Karpas-422 (cell line): ENCODE results near the gene ARSI. TPM values are rescaled to one million over a fixed set of nuclear protein-coding genes. Genes with fewer than 3 reads are reported as not detected.
"Not testable (repeated sequence)": the region's sequence is repeated elsewhere in the genome, so short reads cannot be mapped to it uniquely, and the experiment has no call there.

Experiments
- DNase-seq: peaks from one replicate; pipeline ENCODE4 v3.0.0-alpha.2; 2015
- H2AFZ ChIP-seq: fragments of 200-600 bp; sonication (generic); 2 replicates; pipeline ENCODE4 v1.6.1; 2014; ENCODE audit warnings: antibody characterized with exemption, low read length, mixed read lengths
- H3K27ac ChIP-seq: fragments of 200-600 bp; sonication (generic); 2 replicates; pipeline ENCODE4 v1.5.1; 2014; ENCODE audit warnings: mild to moderate bottlenecking, low read length, moderate library complexity
- H3K27me3 ChIP-seq: fragments of 200-600 bp; sonication (generic); 2 replicates; pipeline ENCODE4 v1.6.1; 2014; ENCODE audit warnings: low read length, mixed read lengths
- H3K36me3 ChIP-seq: fragments of 200-600 bp; sonication (generic); 2 replicates; pipeline ENCODE4 v1.6.1; 2014; ENCODE audit warnings: low read length, mixed read lengths; ENCODE audit not compliant: insufficient read depth
- H3K4me1 ChIP-seq: fragments of 200-600 bp; sonication (generic); 2 replicates; pipeline ENCODE4 v1.6.1; 2014; ENCODE audit warnings: mild to moderate bottlenecking, low read length, mixed read lengths
- H3K4me2 ChIP-seq: fragments of 200-600 bp; sonication (generic); 2 replicates; pipeline ENCODE4 v1.6.1; 2014; ENCODE audit warnings: low read length, low read depth, mild to moderate bottlenecking; ENCODE audit not compliant: poor library complexity, severe bottlenecking
- H3K4me3 ChIP-seq: fragments of 200-600 bp; sonication (generic); 2 replicates; pipeline ENCODE4 v1.5.1; 2014; ENCODE audit warnings: mild to moderate bottlenecking, antibody characterized with exemption, low read length, mixed read lengths
- H3K79me2 ChIP-seq: fragments of 200-600 bp; sonication (generic); 2 replicates; pipeline ENCODE4 v1.6.1; 2014; ENCODE audit warnings: mild to moderate bottlenecking, low read length, mixed read lengths
- H3K9ac ChIP-seq: fragments of 200-600 bp; sonication (generic); 2 replicates; pipeline ENCODE4 v1.6.0; 2014; ENCODE audit warnings: low read length
- H3K9me2 ChIP-seq: fragments of 200-600 bp; sonication (generic), shearing (Covaris generic); replicated peaks from 2 replicates; pipeline ENCODE4 v1.6.0; 2014; ENCODE audit warnings: mild to moderate bottlenecking, low read length, moderate library complexity; ENCODE audit not compliant: insufficient read depth
- H3K9me3 ChIP-seq: fragments of 300-700, 200-600 bp; sonication (generic); 2 replicates; pipeline ENCODE4 v1.6.1; 2014; ENCODE audit warnings: low read length, mixed read lengths
- H4K20me1 ChIP-seq: fragments of 200-600 bp; sonication (generic); 2 replicates; pipeline ENCODE4 v1.6.1; 2014; ENCODE audit warnings: mild to moderate bottlenecking, antibody characterized with exemption, low read length, low read depth; ENCODE audit not compliant: insufficient read depth
- total RNA-seq: library from RNA; depleted of rRNA; stranded (reverse); fragments of >200 nt; shearing (Covaris generic); gene quantifications from 2 replicates; pipeline ENCODE4 v1.2.3, GENCODE V29; 2014; ENCODE audit warnings: low replicate concordance

ARSI gene
- total RNA-seq, 1 experiment from 2014 or later, result not detected

DNA sequence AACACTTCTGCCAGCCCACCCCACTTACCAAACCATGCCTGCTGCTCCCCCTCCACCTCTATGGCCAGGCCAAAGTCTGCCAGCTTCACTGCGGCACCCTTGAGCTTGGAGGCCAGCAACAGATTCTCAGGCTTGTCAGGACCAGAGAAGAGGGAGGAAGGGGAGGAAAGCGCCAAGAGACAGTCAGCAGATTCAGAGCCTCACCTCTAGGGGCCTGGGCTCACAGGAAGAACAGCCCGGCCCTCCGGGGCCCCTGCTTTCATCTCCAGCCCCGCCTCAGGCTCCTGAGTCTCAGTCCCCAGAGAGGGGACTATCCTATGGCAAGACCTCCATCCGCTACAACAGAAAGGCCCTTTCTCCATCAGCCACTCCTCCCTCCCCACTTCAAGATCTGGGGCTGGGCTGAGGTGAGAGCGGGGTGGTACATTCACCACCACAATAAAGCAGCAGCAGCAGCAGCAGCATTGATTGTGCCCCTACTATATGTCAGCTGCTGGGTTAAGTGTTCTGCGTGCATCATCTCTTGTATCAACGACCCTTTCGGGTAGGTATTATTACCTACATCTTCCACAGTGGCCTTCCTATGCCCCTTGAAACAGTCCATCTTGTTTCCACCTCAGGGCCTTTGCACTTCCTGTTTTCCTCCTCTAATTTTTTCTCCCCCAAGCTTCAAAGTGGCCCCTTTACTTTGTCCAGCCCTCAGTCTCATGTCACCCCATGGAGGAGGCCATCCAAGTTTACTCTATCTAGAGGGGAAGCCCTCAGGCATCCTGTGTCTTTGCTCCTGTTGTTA, 49.1 kb downstream of the ARSI start:
- Histone ChIP-seq H3K9ac (no peak overlapping the region), H3K4me2 (no peak overlapping the region)

GRCh38 chr5:150252489-150252888, 50.2 kb downstream of the ARSI start:
- no peaks in the 10 kb centered on the region for H3K4me1 ChIP-seq

More for the DNA sequence above, 49.1 kb downstream of the ARSI start:
- Histone ChIP-seq H3K9me2 (no peaks in the 10 kb centered on the region), H3K36me3 (no peaks in the 10 kb centered on the region), H4K20me1 (no peaks in the 10 kb centered on the region), H2AFZ (no peak overlapping the region), H3K4me1 (peaks cover 4% of the 10 kb centered on the region; the same call in 1 of the 2 replicates), H3K4me3 (no peak overlapping the region), H3K27me3 (no peaks in the 10 kb centered on the region), H3K27ac (no peak overlapping the region), H3K9me3 (no peaks in the 10 kb centered on the region), H3K79me2 (no peaks in the 10 kb centered on the region)
- DNase-seq, result no peak

DNA sequence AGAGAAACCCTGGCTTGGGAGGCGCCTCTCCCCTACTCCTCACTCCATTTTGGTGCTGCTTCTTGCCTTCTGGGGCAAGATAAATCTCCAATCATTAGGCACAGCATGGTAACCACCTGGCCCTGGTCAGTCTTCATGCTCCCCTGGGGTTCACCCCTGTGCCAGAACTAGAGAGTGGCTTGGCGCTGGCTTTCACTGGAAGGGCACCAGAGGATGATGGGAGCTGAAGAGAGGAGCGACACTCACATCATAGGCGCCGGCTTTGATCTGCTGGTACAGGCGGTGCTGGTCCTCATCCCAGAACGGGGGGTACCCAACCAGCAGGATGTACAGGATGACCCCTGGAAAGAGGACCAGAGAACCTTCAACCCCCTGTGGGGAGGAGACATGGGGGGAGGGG, 51.2 kb downstream of the ARSI start:
- H3K79me2 ChIP-seq, result no peaks in the 10 kb centered on the region
- no peak overlapping the region for H3K4me2 ChIP-seq
- H3K4me3 ChIP-seq, result no peak overlapping the region
- no peaks in the 10 kb centered on the region for H3K27me3 ChIP-seq
- no peaks in the 10 kb centered on the region for H3K36me3 ChIP-seq
- H4K20me1 ChIP-seq, result no peaks in the 10 kb centered on the region
- no peak for DNase-seq
- H3K4me1 ChIP-seq, result no peaks in the 10 kb centered on the region
- no peak overlapping the region for H3K27ac ChIP-seq
- no peaks in the 10 kb centered on the region for H3K9me3 ChIP-seq
- no peak overlapping the region for H3K9ac ChIP-seq
- H3K9me2 ChIP-seq, result no peaks in the 10 kb centered on the region
- H2AFZ ChIP-seq, result no peak overlapping the region

More at GRCh38 chr5:150252489-150252888, 50.2 kb downstream of the ARSI start:
- no peak overlapping the region for H3K4me2 ChIP-seq
- DNase-seq, result no peak
- no peaks in the 10 kb centered on the region for H3K9me2 ChIP-seq
- H3K27me3 ChIP-seq, result no peaks in the 10 kb centered on the region
- no peak overlapping the region for H3K9ac ChIP-seq
- H2AFZ ChIP-seq, result no peak overlapping the region
- H4K20me1 ChIP-seq, result no peaks in the 10 kb centered on the region
- no peak overlapping the region for H3K4me3 ChIP-seq
- H3K79me2 ChIP-seq, result no peaks in the 10 kb centered on the region
- H3K36me3 ChIP-seq, result no peaks in the 10 kb centered on the region
- H3K9me3 ChIP-seq, result no peaks in the 10 kb centered on the region
- H3K27ac ChIP-seq, result no peak overlapping the region

DNA sequence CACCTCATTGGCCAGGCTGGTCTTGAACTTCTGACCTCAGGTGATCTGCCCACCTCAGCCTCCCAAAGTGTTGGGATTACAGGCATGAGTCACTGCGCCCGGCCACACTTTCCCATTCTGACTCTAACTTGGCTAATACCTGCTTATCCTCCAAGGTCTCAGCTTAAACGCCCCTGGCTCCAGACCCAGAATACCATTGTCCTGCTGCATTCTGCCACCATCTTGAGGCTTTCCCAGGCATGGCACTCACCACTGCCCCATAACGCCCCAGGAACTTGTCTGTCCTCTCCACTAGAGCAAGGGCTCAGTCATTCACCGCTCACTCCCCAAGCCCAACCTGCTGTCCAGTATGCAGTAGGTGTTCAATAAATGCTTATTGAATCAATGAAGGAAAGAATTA, 53.0 kb downstream of the ARSI start:
- Histone ChIP-seq H2AFZ (no peak overlapping the region), H3K4me2 (no peak overlapping the region), H3K9me3 (no peaks in the 10 kb centered on the region), H3K27ac (no peak overlapping the region), H3K79me2 (no peaks in the 10 kb centered on the region), H3K4me3 (no peak overlapping the region), H3K27me3 (no peaks in the 10 kb centered on the region), H4K20me1 (no peaks in the 10 kb centered on the region), H3K9me2 (no peaks in the 10 kb centered on the region), H3K9ac (no peak overlapping the region), H3K4me1 (no peaks in the 10 kb centered on the region), H3K36me3 (no peaks in the 10 kb centered on the region)
- DNase-seq, result no peak

DNA sequence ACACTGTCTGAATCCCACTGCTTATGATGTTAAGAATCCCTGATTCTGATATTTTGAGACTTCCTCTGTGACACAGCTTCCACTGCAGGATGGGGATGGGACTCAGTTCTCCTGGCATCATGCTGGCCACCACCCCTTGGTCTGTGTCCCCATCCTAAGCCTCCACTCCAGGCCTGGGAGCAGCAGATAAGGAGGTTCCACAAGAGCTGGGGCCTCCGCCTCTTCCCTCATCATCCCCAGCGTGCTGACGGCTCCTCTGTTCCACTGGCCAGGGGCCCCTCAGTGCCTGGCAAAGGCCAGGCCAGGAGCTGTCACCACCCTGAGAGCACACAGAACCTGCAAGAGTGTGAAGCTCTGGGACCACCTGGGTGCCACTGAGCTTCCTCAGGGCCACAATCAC, 53.8 kb downstream of the ARSI start:
- no peaks in the 10 kb centered on the region for H3K79me2 ChIP-seq
- no peak overlapping the region for H2AFZ ChIP-seq
- DNase-seq, result no peak
- H3K9ac ChIP-seq, result no peak overlapping the region
- H3K4me1 ChIP-seq, result no peaks in the 10 kb centered on the region
- H3K9me2 ChIP-seq, result no peaks in the 10 kb centered on the region
- H3K4me2 ChIP-seq, result no peak overlapping the region
- H3K27ac ChIP-seq, result no peak overlapping the region
- H3K36me3 ChIP-seq, result no peaks in the 10 kb centered on the region
- no peaks in the 10 kb centered on the region for H4K20me1 ChIP-seq
- H3K27me3 ChIP-seq, result no peaks in the 10 kb centered on the region
- no peaks in the 10 kb centered on the region for H3K9me3 ChIP-seq
- H3K4me3 ChIP-seq, result no peak overlapping the region

- H3K9ac ChIP-seq, H3K4me1 ChIP-seq, H3K9me3 ChIP-seq, H3K27ac ChIP-seq, H3K27me3 ChIP-seq, H3K4me3 ChIP-seq, H3K9me2 ChIP-seq, H2AFZ ChIP-seq, H3K36me3 ChIP-seq, H3K4me2 ChIP-seq, H3K79me2 ChIP-seq, DNase-seq, H4K20me1 ChIP-seq: not testable (repeated sequence)
Measured at GRCh38 chr5:150248493-150248892, 54.2 kb downstream of the ARSI start.

GRCh38 chr5:150247726-150248125, 55.0 kb downstream of the ARSI start:
- Histone ChIP-seq H3K4me3 (no peak overlapping the region), H3K9me3 (no peaks in the 10 kb centered on the region), H3K4me1 (no peaks in the 10 kb centered on the region), H3K27me3 (no peaks in the 10 kb centered on the region), H3K4me2 (no peak overlapping the region), H3K9me2 (no peaks in the 10 kb centered on the region), H2AFZ (no peak overlapping the region), H3K36me3 (no peaks in the 10 kb centered on the region), H3K27ac (no peak overlapping the region), H3K79me2 (no peaks in the 10 kb centered on the region), H4K20me1 (no peaks in the 10 kb centered on the region), H3K9ac (no peak overlapping the region)
- DNase-seq, result no peak

- Histone ChIP-seq H3K79me2 (no peaks in the 10 kb centered on the region), H4K20me1 (no peaks in the 10 kb centered on the region), H3K36me3 (no peaks in the 10 kb centered on the region), H3K27me3 (no peaks in the 10 kb centered on the region), H3K4me3 (no peak overlapping the region), H3K9me3 (no peaks in the 10 kb centered on the region), H2AFZ (no peak overlapping the region), H3K4me1 (no peaks in the 10 kb centered on the region), H3K9ac (no peak overlapping the region), H3K4me2 (no peak overlapping the region), H3K27ac (no peak overlapping the region), H3K9me2 (no peaks in the 10 kb centered on the region)
- no peak for DNase-seq
Measured at GRCh38 chr5:150246835-150247234, 55.9 kb downstream of the ARSI start.
